ENCODE results near the gene EFNA5. TPM values are rescaled to one million over a fixed set of nuclear protein-coding genes. Genes with fewer than 3 reads are reported as not detected.

The EFNA5 gene
- polyA plus RNA-seq, 1 donor from 2014 or later: 4.2 TPM

- no peak overlapping the region for H3K4me3 ChIP-seq (ENCODE audit: low read length)
- no peak overlapping the region for H3K9ac ChIP-seq (ENCODE audit: low read length)
- H3K9me2 ChIP-seq (ENCODE audit: insufficient read depth, low read length): no peaks in the 10 kb centered on the region
- no peaks in the 10 kb centered on the region for H4K20me1 ChIP-seq (ENCODE audit: insufficient read depth)
- H3K36me3 ChIP-seq (ENCODE audit: insufficient read depth, low read length): no peaks in the 10 kb centered on the region
- no peaks in the 10 kb centered on the region for H3F3A ChIP-seq (ENCODE audit: insufficient read depth, low read length, poor library complexity, severe bottlenecking)
- H3K9me3 ChIP-seq (ENCODE audit: low read length): no peaks in the 10 kb centered on the region
- peaks cover 6% of the 10 kb centered on the region for H3K79me2 ChIP-seq (replicated peaks; ENCODE audit: insufficient read depth, low read length)
- no peak overlapping the region for H3K27ac ChIP-seq (ENCODE audit: low read length)
- H2AFZ ChIP-seq (ENCODE audit: low read depth, low read length): no peak overlapping the region
- no peaks in the 10 kb centered on the region for H3K27me3 ChIP-seq (ENCODE audit: insufficient read depth, low read depth, low read length)
- no peak overlapping the region for H3K4me2 ChIP-seq (ENCODE audit: low read length)
- no peak for TF ChIP-seq MXI1 (conservative IDR thresholded peaks at IDR 0.05; ENCODE audit: poor library complexity, severe bottlenecking)
- TF ChIP-seq RAD21 (conservative IDR thresholded peaks at IDR 0.05): no peak
- no peak for TF ChIP-seq EZH2 (IDR thresholded peaks at IDR 0.05; ENCODE audit: borderline replicate concordance, insufficient read depth, low read length, poor library complexity, severe bottlenecking)
- no peak for TF ChIP-seq POLR2AphosphoS5 (IDR thresholded peaks at IDR 0.05)
- no peak for TF ChIP-seq SMC3 (conservative IDR thresholded peaks at IDR 0.05; ENCODE audit: poor library complexity)
- no peak for TF ChIP-seq CTCF (IDR thresholded peaks at IDR 0.05; ENCODE audit: poor library complexity, severe bottlenecking)
- no peak for TF ChIP-seq TAF1 (IDR thresholded peaks at IDR 0.05; ENCODE audit: low read depth)
- TF ChIP-seq, protein P1, sequence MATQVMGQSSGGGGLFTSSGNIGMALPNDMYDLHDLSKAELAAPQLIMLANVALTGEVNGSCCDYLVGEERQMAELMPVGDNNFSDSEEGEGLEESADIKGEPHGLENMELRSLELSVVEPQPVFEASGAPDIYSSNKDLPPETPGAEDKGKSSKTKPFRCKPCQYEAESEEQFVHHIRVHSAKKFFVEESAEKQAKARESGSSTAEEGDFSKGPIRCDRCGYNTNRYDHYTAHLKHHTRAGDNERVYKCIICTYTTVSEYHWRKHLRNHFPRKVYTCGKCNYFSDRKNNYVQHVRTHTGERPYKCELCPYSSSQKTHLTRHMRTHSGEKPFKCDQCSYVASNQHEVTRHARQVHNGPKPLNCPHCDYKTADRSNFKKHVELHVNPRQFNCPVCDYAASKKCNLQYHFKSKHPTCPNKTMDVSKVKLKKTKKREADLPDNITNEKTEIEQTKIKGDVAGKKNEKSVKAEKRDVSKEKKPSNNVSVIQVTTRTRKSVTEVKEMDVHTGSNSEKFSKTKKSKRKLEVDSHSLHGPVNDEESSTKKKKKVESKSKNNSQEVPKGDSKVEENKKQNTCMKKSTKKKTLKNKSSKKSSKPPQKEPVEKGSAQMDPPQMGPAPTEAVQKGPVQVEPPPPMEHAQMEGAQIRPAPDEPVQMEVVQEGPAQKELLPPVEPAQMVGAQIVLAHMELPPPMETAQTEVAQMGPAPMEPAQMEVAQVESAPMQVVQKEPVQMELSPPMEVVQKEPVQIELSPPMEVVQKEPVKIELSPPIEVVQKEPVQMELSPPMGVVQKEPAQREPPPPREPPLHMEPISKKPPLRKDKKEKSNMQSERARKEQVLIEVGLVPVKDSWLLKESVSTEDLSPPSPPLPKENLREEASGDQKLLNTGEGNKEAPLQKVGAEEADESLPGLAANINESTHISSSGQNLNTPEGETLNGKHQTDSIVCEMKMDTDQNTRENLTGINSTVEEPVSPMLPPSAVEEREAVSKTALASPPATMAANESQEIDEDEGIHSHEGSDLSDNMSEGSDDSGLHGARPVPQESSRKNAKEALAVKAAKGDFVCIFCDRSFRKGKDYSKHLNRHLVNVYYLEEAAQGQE (IDR thresholded peaks at IDR 0.05; ENCODE audit: borderline replicate concordance): no peak
- no peak for TF ChIP-seq EP300 (conservative IDR thresholded peaks at IDR 0.05; ENCODE audit: poor library complexity, severe bottlenecking)
Measured at GRCh38 chr5:107388141-107388861, 282.4 kb downstream of the EFNA5 start.

DNA sequence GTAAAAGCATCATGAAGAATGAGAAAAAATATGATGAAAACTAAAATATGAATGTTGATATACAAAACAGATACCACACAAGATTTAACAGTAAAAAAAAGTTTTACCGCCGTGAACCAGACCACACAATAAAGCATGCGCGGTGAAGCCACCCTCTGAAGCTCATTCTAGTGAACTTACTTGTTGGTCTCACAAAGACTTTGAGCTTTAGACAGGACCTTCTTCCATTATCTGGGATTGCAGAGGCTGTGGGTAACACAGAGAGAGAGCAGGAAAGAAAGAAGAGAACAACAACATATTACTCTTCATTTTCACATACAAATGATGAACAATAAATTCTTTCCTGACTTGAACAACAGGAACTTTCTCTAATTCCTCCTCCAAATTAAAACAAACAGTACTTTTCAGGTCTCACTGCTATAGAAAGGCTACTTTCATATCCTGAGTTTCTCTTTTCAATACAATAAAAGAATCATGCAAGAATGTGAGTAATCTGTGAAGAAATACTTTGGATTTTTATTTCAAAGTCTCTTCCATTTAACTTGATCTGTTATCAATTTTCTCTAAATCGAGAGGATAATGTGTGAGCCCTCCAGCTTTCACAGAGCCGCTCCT is 283.1 kb downstream of the EFNA5 start:
- H3K27me3 ChIP-seq (ENCODE audit: insufficient read depth, low read depth, low read length): no peaks in the 10 kb centered on the region
- H3F3A ChIP-seq (ENCODE audit: insufficient read depth, low read length, poor library complexity, severe bottlenecking): no peaks in the 10 kb centered on the region
- H3K4me3 ChIP-seq (ENCODE audit: low read length): no peak overlapping the region
- TF ChIP-seq EP300 (conservative IDR thresholded peaks at IDR 0.05; ENCODE audit: poor library complexity, severe bottlenecking) (no peak), SMC3 (conservative IDR thresholded peaks at IDR 0.05; ENCODE audit: poor library complexity) (no peak), TAF1 (IDR thresholded peaks at IDR 0.05; ENCODE audit: low read depth) (no peak)
- H4K20me1 ChIP-seq (ENCODE audit: insufficient read depth): no peaks in the 10 kb centered on the region
- no peak overlapping the region for H2AFZ ChIP-seq (ENCODE audit: low read depth, low read length)
- H3K9ac ChIP-seq (ENCODE audit: low read length): no peak overlapping the region
- H3K4me2 ChIP-seq (ENCODE audit: low read length): no peak overlapping the region
- H3K9me3 ChIP-seq (ENCODE audit: low read length): no peaks in the 10 kb centered on the region
- no peaks in the 10 kb centered on the region for H3K9me2 ChIP-seq (ENCODE audit: insufficient read depth, low read length)
- H3K79me2 ChIP-seq (replicated peaks; ENCODE audit: insufficient read depth, low read length): peaks cover 6% of the 10 kb centered on the region
- no peaks in the 10 kb centered on the region for H3K36me3 ChIP-seq (ENCODE audit: insufficient read depth, low read length)
- no peak overlapping the region for H3K27ac ChIP-seq (ENCODE audit: low read length)

Data from neural cell (in vitro differentiated cells).